ENCODE data around the gene CD96. TPM values are rescaled to one million over a fixed set of nuclear protein-coding genes. Genes with fewer than 3 reads are reported as not detected.

The CD96 gene
- total and polyA plus RNA-seq, 2 experiments from 2014 or later, result 0.91 TPM; not detected in 1

DNA sequence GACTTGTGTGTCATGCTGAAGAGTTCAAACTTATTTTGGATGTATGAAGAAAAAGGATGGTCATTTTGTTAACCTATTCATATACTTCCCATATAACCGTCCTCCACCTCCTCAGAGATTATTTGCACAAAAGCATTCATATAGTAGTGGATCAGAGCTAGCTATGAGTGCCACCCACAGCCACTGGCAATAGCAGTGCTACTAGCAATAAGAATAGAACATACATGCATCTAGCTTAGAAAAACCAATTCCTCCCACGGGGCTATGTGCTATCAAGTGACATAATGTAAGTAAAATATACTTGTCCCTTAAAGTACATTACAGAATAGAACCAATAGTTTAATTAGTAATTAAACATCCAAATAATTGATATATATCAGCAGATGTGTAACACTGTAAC lies 63.5 kb downstream of the CD96 start:
- no peak for DNase-seq (ENCODE audit: low spot score)
- ATAC-seq, result no peak
- Histone ChIP-seq H3K4me3 (no peak overlapping the region), H3F3A (replicated peaks; ENCODE audit: low read depth) (no peaks in the 10 kb centered on the region), H4K20me1 (replicated peaks; ENCODE audit: insufficient read depth) (no peaks in the 10 kb centered on the region), H3K27me3 (ENCODE audit: insufficient read depth) (no peaks in the 10 kb centered on the region), H3K79me2 (replicated peaks; ENCODE audit: insufficient read depth) (no peaks in the 10 kb centered on the region), H3K4me2 (no peak overlapping the region), H3K9me2 (ENCODE audit: insufficient read depth) (no peaks in the 10 kb centered on the region; the same call in 1 of the 2 replicates), H3K27ac (ENCODE audit: low read depth) (no peak overlapping the region), H3K36me3 (ENCODE audit: insufficient read depth) (no peaks in the 10 kb centered on the region), H3K4me1 (ENCODE audit: insufficient read depth) (no peaks in the 10 kb centered on the region; the same call in 1 of the 2 replicates), H2AFZ (no peak overlapping the region)
- TF ChIP-seq, protein P1, sequence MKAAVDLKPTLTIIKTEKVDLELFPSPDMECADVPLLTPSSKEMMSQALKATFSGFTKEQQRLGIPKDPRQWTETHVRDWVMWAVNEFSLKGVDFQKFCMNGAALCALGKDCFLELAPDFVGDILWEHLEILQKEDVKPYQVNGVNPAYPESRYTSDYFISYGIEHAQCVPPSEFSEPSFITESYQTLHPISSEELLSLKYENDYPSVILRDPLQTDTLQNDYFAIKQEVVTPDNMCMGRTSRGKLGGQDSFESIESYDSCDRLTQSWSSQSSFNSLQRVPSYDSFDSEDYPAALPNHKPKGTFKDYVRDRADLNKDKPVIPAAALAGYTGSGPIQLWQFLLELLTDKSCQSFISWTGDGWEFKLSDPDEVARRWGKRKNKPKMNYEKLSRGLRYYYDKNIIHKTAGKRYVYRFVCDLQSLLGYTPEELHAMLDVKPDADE (IDR thresholded peaks at IDR 0.05), result no peak
- TF ChIP-seq, protein P2, sequence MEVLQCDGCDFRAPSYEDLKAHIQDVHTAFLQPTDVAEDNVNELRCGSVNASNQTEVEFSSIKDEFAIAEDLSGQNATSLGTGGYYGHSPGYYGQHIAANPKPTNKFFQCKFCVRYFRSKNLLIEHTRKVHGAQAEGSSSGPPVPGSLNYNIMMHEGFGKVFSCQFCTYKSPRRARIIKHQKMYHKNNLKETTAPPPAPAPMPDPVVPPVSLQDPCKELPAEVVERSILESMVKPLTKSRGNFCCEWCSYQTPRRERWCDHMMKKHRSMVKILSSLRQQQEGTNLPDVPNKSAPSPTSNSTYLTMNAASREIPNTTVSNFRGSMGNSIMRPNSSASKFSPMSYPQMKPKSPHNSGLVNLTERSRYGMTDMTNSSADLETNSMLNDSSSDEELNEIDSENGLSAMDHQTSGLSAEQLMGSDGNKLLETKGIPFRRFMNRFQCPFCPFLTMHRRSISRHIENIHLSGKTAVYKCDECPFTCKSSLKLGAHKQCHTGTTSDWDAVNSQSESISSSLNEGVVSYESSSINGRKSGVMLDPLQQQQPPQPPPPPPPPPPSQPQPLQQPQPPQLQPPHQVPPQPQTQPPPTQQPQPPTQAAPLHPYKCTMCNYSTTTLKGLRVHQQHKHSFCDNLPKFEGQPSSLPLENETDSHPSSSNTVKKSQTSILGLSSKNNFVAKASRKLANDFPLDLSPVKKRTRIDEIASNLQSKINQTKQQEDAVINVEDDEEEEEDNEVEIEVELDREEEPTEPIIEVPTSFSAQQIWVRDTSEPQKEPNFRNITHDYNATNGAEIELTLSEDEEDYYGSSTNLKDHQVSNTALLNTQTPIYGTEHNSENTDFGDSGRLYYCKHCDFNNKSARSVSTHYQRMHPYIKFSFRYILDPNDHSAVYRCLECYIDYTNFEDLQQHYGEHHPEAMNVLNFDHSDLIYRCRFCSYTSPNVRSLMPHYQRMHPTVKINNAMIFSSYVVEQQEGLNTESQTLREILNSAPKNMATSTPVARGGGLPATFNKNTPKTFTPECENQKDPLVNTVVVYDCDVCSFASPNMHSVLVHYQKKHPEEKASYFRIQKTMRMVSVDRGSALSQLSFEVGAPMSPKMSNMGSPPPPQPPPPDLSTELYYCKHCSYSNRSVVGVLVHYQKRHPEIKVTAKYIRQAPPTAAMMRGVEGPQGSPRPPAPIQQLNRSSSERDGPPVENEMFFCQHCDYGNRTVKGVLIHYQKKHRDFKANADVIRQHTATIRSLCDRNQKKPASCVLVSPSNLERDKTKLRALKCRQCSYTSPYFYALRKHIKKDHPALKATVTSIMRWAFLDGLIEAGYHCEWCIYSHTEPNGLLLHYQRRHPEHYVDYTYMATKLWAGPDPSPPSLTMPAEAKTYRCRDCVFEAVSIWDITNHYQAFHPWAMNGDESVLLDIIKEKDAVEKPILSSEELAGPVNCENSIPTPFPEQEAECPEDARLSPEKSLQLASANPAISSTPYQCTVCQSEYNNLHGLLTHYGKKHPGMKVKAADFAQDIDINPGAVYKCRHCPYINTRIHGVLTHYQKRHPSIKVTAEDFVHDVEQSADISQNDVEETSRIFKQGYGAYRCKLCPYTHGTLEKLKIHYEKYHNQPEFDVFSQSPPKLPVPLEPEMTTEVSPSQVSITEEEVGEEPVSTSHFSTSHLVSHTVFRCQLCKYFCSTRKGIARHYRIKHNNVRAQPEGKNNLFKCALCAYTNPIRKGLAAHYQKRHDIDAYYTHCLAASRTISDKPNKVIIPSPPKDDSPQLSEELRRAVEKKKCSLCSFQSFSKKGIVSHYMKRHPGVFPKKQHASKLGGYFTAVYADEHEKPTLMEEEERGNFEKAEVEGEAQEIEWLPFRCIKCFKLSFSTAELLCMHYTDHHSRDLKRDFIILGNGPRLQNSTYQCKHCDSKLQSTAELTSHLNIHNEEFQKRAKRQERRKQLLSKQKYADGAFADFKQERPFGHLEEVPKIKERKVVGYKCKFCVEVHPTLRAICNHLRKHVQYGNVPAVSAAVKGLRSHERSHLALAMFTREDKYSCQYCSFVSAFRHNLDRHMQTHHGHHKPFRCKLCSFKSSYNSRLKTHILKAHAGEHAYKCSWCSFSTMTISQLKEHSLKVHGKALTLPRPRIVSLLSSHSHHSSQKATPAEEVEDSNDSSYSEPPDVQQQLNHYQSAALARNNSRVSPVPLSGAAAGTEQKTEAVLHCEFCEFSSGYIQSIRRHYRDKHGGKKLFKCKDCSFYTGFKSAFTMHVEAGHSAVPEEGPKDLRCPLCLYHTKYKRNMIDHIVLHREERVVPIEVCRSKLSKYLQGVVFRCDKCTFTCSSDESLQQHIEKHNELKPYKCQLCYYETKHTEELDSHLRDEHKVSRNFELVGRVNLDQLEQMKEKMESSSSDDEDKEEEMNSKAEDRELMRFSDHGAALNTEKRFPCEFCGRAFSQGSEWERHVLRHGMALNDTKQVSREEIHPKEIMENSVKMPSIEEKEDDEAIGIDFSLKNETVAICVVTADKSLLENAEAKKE (CRISPR knock-in tag; IDR thresholded peaks at IDR 0.05), result no peak
- TF ChIP-seq, protein P3, sequence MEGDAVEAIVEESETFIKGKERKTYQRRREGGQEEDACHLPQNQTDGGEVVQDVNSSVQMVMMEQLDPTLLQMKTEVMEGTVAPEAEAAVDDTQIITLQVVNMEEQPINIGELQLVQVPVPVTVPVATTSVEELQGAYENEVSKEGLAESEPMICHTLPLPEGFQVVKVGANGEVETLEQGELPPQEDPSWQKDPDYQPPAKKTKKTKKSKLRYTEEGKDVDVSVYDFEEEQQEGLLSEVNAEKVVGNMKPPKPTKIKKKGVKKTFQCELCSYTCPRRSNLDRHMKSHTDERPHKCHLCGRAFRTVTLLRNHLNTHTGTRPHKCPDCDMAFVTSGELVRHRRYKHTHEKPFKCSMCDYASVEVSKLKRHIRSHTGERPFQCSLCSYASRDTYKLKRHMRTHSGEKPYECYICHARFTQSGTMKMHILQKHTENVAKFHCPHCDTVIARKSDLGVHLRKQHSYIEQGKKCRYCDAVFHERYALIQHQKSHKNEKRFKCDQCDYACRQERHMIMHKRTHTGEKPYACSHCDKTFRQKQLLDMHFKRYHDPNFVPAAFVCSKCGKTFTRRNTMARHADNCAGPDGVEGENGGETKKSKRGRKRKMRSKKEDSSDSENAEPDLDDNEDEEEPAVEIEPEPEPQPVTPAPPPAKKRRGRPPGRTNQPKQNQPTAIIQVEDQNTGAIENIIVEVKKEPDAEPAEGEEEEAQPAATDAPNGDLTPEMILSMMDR (conservative IDR thresholded peaks at IDR 0.05; ENCODE audit: low read depth in 2 of 2), result no peak
- TF ChIP-seq STAT1 (IDR thresholded peaks at IDR 0.05; ENCODE audit: unreplicated experiment), result no peak
- TF ChIP-seq POLR2AphosphoS5 (IDR thresholded peaks at IDR 0.05; ENCODE audit: low read depth), result no peak
- TF ChIP-seq JUNB (IDR thresholded peaks at IDR 0.05; ENCODE audit: unreplicated experiment), result no peak
- TF ChIP-seq, protein P4, sequence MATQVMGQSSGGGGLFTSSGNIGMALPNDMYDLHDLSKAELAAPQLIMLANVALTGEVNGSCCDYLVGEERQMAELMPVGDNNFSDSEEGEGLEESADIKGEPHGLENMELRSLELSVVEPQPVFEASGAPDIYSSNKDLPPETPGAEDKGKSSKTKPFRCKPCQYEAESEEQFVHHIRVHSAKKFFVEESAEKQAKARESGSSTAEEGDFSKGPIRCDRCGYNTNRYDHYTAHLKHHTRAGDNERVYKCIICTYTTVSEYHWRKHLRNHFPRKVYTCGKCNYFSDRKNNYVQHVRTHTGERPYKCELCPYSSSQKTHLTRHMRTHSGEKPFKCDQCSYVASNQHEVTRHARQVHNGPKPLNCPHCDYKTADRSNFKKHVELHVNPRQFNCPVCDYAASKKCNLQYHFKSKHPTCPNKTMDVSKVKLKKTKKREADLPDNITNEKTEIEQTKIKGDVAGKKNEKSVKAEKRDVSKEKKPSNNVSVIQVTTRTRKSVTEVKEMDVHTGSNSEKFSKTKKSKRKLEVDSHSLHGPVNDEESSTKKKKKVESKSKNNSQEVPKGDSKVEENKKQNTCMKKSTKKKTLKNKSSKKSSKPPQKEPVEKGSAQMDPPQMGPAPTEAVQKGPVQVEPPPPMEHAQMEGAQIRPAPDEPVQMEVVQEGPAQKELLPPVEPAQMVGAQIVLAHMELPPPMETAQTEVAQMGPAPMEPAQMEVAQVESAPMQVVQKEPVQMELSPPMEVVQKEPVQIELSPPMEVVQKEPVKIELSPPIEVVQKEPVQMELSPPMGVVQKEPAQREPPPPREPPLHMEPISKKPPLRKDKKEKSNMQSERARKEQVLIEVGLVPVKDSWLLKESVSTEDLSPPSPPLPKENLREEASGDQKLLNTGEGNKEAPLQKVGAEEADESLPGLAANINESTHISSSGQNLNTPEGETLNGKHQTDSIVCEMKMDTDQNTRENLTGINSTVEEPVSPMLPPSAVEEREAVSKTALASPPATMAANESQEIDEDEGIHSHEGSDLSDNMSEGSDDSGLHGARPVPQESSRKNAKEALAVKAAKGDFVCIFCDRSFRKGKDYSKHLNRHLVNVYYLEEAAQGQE (IDR thresholded peaks at IDR 0.05; ENCODE audit: unreplicated experiment), result no peak
- no peak for TF ChIP-seq NANOG (IDR thresholded peaks at IDR 0.05; ENCODE audit: borderline replicate concordance)
- no peak for TF ChIP-seq EZH2 (IDR thresholded peaks at IDR 0.05; ENCODE audit: low read depth, unreplicated experiment)
- TF ChIP-seq ZNF114 (CRISPR knock-in tag; IDR thresholded peaks at IDR 0.05), result no peak
- no peak overlapping the region for H3K27ac Mint-ChIP-seq
- no peak overlapping the region for H3K4me3 Mint-ChIP-seq
- no peaks in the 10 kb centered on the region for H3K27me3 Mint-ChIP-seq (ENCODE audit: insufficient read depth, low read depth, poor library complexity)
- peaks cover 2% of the 10 kb centered on the region; the same call in 2 of the 3 replicates for H3K4me1 Mint-ChIP-seq
- no peaks in the 10 kb centered on the region for H3K36me3 Mint-ChIP-seq (ENCODE audit: low read depth)
- H3K9me3 Mint-ChIP-seq, result no peaks in the 10 kb centered on the region

All from GM23338 (cell line).